Psoas muscle (tissue), 8 donors: ENCODE data around the gene DERA. TPM values are rescaled to one million over a fixed set of nuclear protein-coding genes. Genes with fewer than 3 reads are reported as not detected.

ENCODE experiments used
- ATAC-seq, 4 donors: fragments of 200-7000 bp; cut with Tn5 transposase; one replicate each; pipeline ENCODE4 v1.9.1; 2020; ENCODE audit warnings: moderate library complexity in 3 of 4, mild to moderate bottlenecking in 2 of 4
- DNase-seq, 2 donors: peaks; one replicate each; pipeline ENCODE4 v3.0.0-alpha.2; 2020
- H3K27ac ChIP-seq: fragments of 200-600 bp; one replicate; pipeline ENCODE4 v1.8.0; 2022
- H3K27me3 ChIP-seq, 3 donors: fragments of 200-600 bp in 1 of 3; one replicate each; pipeline versions ENCODE4 v1.6.1 to v1.8.0; 2013 to 2022; ENCODE audit warnings: low read length in 2 of 3, mild to moderate bottlenecking in 2 of 3, moderate library complexity in 1 of 3; ENCODE audit not compliant: insufficient read depth in 3 of 3
- H3K36me3 ChIP-seq, 2 donors: fragments of 200-600 bp in 1 of 2; one replicate each; pipeline versions ENCODE4 v1.6.1 to v1.8.0; 2013 to 2022; ENCODE audit warnings: low read depth in 1 of 2, mild to moderate bottlenecking in 1 of 2, moderate library complexity in 1 of 2; ENCODE audit not compliant: insufficient read depth in 1 of 2
- H3K4me1 ChIP-seq: fragments of 200-600 bp; one replicate; pipeline ENCODE4 v1.8.0; 2022
- H3K4me3 ChIP-seq: fragments of 200-600 bp; one replicate; pipeline ENCODE4 v1.8.0; 2022; ENCODE audit warnings: mild to moderate bottlenecking
- H3K9me3 ChIP-seq: fragments of 200-600 bp; one replicate; pipeline ENCODE4 v1.8.0; 2022
- WGBS, 3 donors: extraction: QIAGEN DNeasy Blood & Tissue Kit; methylation state at CpG; one replicate each; pipeline versions ENCODE4 v1.1.6 to v1.1.7; 2013; 5-methylcytosine and 5-hydroxymethylcytosine counted together
- intact Hi-C, 2 donors: fragments of 100-400 bp; cut with DNase I; formaldehyde crosslinking; loops; one replicate each; pipeline versions ENCODE4 v1.11.0 to v1.14.2; 2022
- polyA plus RNA-seq, 3 donors: library from polyadenylated mRNA; stranded (reverse); fragments of 200-250 nt; gene quantifications; one replicate each; pipeline ENCODE4 v1.2.3, GENCODE V29; 2013
- total RNA-seq, 4 donors: library from RNA; stranded (reverse); fragmentation: NEBNext Ultra II Directional in 2 of 4; extraction: Animal tissue kit (Norgen Biotek cat#: 25700) in 2 of 4; gene quantifications; one replicate each; pipeline versions ENCODE4 v1.2.1 to v1.2.4, GENCODE V29; 2021 to 2023
- TF ChIP-seq, protein P1 (sequence below): fragments of 200-600 bp; IDR thresholded peaks from one replicate; pipeline ENCODE4 v1.8.0; 2022; ENCODE audit warnings: antibody characterized with exemption
- donor health status: healthy with polysubstance abuse.
- donor health status: DM: no; HTN: no; CAD: no; lungs with moderate emphysema.
- donor health status: Bipolar disorder and iron deficiency.
- donor health status: healthy.
- donor health status: DM: yes; HTN: yes; CAD: no.
- donor health status: DM: no; HTN: no; CAD: no.
- donor health status: DM: no; HTN: no; CAD: no.
- donor health status: DM: yes; HTN: yes; CAD: no.

The DERA gene
- total and polyA plus RNA-seq, 7 donors = 14.3 to 31.5 (median 19.8) TPM

DNA sequence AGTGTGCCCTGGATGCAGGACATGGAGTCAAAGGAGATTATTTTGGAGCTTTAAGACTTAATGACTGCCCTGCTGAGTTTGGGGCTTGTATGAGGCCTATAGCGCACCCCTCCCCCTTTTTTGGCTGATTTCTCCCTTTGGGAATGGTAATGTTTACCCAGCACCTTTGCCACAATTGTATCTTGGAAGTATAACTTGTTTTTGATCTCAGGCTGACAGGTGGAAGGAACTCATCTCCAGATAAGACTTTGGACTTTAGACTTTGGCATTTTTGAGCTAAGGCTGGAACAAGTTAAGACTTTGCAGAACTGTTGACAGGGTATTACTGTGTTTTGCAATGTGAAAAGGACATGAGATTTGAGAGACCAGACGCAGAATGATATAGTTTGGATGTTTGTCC lies 110.5 kb downstream of the DERA start:
- TF ChIP-seq, protein P1, sequence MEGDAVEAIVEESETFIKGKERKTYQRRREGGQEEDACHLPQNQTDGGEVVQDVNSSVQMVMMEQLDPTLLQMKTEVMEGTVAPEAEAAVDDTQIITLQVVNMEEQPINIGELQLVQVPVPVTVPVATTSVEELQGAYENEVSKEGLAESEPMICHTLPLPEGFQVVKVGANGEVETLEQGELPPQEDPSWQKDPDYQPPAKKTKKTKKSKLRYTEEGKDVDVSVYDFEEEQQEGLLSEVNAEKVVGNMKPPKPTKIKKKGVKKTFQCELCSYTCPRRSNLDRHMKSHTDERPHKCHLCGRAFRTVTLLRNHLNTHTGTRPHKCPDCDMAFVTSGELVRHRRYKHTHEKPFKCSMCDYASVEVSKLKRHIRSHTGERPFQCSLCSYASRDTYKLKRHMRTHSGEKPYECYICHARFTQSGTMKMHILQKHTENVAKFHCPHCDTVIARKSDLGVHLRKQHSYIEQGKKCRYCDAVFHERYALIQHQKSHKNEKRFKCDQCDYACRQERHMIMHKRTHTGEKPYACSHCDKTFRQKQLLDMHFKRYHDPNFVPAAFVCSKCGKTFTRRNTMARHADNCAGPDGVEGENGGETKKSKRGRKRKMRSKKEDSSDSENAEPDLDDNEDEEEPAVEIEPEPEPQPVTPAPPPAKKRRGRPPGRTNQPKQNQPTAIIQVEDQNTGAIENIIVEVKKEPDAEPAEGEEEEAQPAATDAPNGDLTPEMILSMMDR = no peak
- Histone ChIP-seq H3K36me3 (no peaks in the 10 kb centered on the region), H3K4me1 (no peaks in the 10 kb centered on the region), H3K9me3 (no peaks in the 10 kb centered on the region), H3K4me3 (no peak overlapping the region), H3K27me3 (no peaks in the 10 kb centered on the region), H3K27ac (no peak overlapping the region)
- intact Hi-C loops = no loop called here
- DNase-seq (no peak), ATAC-seq (no peak)
- 98 to 100% (median 98%) methylated on average over 2 of the region's 2 CpGs for WGBS, 3 donors

DNA sequence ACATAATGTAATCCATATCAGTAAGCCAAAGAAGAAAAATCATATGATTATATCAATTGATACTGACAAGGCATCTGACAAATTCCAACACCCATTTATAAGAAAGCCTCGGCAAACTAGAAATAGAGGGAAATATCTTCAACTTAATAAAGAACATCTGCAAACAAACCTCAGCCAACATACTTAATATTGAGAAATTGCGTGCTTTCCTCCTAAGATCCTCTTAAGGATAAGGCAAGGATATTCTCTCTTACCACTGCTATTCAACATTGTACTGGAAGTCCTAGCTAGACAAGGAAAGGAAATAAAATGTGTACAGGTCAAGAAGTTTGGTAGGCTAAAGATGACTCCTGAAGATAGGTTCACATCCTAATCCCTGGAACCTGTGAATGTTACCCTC lies 115.9 kb downstream of the DERA start:
- TF ChIP-seq, protein P1 = no peak
- Histone ChIP-seq H3K9me3 (no peaks in the 10 kb centered on the region), H3K4me1 (no peaks in the 10 kb centered on the region), H3K4me3 (no peak overlapping the region), H3K27me3 (no peaks in the 10 kb centered on the region), H3K36me3 (no peaks in the 10 kb centered on the region), H3K27ac (no peak overlapping the region)
- 84 to 92% (median 88%) methylated on average over 2 of the region's 2 CpGs for WGBS, 3 donors
- DNase-seq (no peak), ATAC-seq (no peak)
- intact Hi-C loops = no loop called here

DNA sequence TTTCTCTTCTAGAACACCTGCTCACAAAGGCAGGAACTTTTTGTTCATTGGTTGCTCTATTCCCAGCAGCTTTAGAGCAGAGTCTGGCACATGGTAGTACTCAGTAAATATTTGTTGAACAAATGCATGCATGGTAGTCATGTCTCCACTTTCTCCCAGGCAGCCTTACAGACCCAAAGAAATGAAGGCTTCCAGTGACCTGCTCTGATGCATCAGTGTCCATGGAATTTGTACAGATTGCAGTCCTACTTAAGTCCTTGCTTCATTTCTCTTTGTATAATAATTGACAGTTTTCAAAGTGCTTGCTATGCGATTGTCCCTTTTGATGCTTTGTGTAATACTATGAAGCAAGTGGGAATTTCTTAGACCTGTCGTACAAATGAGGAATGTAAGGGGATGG lies 119.6 kb downstream of the DERA start:
- intact Hi-C loops = no loop called here
- Histone ChIP-seq H3K9me3 (no peaks in the 10 kb centered on the region), H3K36me3 (peaks cover 0 to 9% of the 10 kb centered on the region in 2 donors), H3K27me3 (no peaks in the 10 kb centered on the region), H3K27ac (no peak overlapping the region), H3K4me1 (no peaks in the 10 kb centered on the region), H3K4me3 (no peak overlapping the region)
- TF ChIP-seq, protein P1 = no peak
- no peak for DNase-seq
- ATAC-seq = no peak
- 63 to 84% (median 64%) methylated on average over 2 of the region's 2 CpGs for WGBS, 3 donors

DNA sequence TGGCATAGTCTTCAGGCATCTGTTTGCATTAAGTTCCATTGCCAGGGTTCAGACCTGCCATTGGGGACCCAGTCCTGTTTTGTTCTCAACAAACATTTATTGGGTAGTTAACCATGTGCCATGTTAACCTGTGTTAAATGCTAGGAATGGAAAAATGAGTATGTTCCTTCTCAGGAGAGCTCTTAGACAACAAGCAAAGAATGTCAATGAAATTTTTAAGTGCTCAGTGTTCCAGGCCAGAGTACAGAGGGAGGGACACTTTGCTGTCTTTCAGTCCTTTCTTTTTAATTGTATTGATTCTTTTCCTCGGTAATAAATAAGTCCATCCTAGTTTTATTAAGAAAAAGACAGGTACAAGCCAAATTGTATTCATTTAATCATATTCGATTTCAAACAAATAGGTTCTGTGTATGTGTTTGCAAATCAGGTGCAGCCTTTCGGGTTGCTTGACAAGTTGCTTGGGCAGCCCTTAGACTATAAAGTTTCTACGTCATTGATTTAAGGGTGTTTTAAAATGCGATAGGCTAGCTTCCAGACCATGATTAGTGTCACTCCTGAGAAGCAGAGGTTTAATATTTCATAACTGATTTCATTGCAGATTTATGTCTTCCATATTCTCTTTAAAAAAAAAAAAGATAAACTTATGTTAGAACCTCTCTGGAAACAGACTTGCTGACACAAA lies 123.1 kb downstream of the DERA start:
- Histone ChIP-seq H3K4me3 (no peak overlapping the region), H3K27me3 (no peaks in the 10 kb centered on the region), H3K27ac (no peak overlapping the region), H3K9me3 (no peaks in the 10 kb centered on the region), H3K36me3 (peaks cover 0 to 38% of the 10 kb centered on the region in 2 donors), H3K4me1 (no peaks in the 10 kb centered on the region)
- ATAC-seq (no peak), DNase-seq (no peak)
- WGBS, 3 donors = 88 to 92% (median 90%) methylated on average over 5 of the region's 5 CpGs
- TF ChIP-seq, protein P1 = no peak
- intact Hi-C loops = no loop called here

DNA sequence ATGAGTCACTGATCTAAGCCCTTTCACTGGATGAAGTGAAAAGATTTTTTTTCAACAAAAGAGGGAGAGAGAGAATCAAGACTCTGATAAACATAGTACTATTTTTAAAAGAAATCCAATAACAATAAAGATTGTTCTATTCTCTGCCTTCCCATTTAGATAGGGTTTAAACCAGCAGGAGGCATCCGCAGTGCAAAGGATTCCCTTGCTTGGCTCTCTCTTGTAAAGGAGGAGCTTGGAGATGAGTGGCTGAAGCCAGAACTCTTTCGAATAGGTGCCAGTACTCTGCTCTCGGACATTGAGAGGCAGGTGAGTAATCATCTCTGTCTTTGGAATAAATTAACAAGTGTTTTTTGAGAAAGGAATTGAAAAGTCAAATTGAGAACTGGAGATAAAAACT lies 124.9 kb downstream of the DERA start:
- TF ChIP-seq, protein P1 = no peak
- Histone ChIP-seq H3K4me1 (no peaks in the 10 kb centered on the region), H3K9me3 (no peaks in the 10 kb centered on the region), H3K4me3 (no peak overlapping the region), H3K27ac (no peak overlapping the region), H3K27me3 (no peaks in the 10 kb centered on the region), H3K36me3 (peaks cover 0 to 38% of the 10 kb centered on the region in 2 donors)
- intact Hi-C loops = no loop called here
- ATAC-seq = no peak
- no peak for DNase-seq
- WGBS, 3 donors = 84 to 94% (median 88%) methylated on average over 3 of the region's 3 CpGs
